ENCODE results near the gene PSMC5. TPM values are rescaled to one million over a fixed set of nuclear protein-coding genes. Genes with fewer than 3 reads are reported as not detected.

The PSMC5 gene
- total RNA-seq, 4 donors from 2014 or later, result 55.0 to 87.9 (median 80.7) TPM

DNA sequence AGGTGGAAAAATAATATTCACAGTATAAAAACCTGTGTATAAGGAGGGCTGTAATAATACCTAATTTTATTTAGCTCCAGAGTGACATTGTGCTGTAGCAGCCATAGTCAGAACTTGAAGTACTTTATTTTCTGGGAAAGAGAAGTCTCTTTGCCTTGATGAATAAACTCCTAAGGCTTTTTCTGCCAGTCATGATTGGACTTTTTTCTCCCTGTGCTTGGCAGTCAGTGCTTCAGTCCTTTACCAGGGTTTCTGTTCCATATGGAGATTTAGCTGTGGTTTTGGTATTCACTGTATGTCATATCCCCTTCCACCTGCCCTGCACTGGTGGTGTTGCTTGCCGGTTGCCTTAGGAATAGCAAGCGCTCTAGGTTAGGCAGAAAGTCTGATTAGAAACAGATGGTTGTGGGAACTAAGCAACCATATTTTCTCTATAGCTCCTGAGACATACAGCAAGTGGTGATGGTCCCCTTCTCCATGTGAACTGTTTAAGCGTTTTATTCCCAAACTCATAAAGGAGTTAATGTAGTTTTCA lies 28.6 kb upstream of the PSMC5 start:
- TF ChIP-seq CTCF (IDR thresholded peaks at IDR 0.05), result no peak
- TF ChIP-seq POLR2A (IDR thresholded peaks at IDR 0.05), result no peak
- intact Hi-C loops (cut with DNase I), result no loop called here
- no peak for DNase-seq
- no peaks in the 10 kb centered on the region for H3K4me1 ChIP-seq
- no peak overlapping the region for H3K4me3 ChIP-seq
- 94% methylated on average over 3 of the region's 3 CpGs for WGBS, 2 donors
- no peak overlapping the region for H3K27ac ChIP-seq
- no peaks in the 10 kb centered on the region for H3K27me3 ChIP-seq
- no peaks in the 10 kb centered on the region for H3K9me3 ChIP-seq
- peaks cover 22 to 100% (median 44%) of the 10 kb centered on the region in 3 donors for H3K36me3 ChIP-seq

DNA sequence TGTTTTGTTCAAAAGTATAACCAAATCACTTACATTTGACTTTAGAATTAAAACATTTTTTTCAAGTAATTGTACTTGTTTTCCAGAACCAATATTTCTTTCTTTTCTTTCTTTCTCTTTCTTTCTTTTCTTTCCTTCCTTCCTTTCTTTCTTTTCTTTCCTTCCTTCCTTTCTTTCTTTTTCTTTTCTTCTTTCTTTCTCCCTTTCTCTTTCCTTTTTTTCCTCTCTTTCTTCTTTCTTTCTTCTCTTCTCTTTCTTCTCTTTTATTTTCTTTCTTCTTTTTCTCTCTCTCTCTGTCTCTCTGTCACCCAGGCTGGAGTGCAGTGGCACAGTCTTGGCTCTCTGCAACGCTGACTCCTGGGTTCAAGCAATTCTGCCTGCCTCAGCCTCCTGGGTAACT lies 26.4 kb upstream of the PSMC5 start:
- Histone ChIP-seq H3K9me3 (no peaks in the 10 kb centered on the region), H3K4me3 (no peak overlapping the region), H3K27me3 (no peaks in the 10 kb centered on the region), H3K4me1 (no peaks in the 10 kb centered on the region), H3K36me3 (peaks cover 18 to 100% (median 34%) of the 10 kb centered on the region in 3 donors), H3K27ac (no peak overlapping the region)
- WGBS, 2 donors, result 93 to 100% methylated on average over 1 of the region's 1 CpG
- TF ChIP-seq POLR2A (IDR thresholded peaks at IDR 0.05), result no peak
- TF ChIP-seq CTCF (IDR thresholded peaks at IDR 0.05), result no peak
- DNase-seq, result no peak
- intact Hi-C loops (cut with DNase I), result no loop called here

DNA sequence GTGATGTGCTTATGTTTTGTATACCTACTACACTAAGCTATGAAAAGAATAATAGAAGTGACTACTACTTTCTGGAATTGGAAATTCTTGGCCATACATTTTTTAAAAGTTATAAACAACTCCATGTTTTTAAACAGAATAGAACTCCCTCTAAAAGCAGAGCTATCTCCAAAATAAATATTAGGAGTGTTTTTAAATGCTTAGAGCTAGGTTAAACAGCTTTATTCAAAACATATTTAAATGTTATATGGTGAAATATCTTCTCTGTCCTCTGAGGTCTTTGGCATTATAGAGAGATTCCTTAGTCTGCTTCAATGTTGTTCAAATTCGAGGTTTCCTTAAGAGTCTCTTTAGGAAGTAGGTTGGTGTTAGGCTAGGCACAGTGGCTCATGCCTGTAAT lies 22.9 kb upstream of the PSMC5 start:
- H3K36me3 ChIP-seq, result peaks cover 18 to 100% (median 35%) of the 10 kb centered on the region in 3 donors
- H3K4me1 ChIP-seq, result no peaks in the 10 kb centered on the region
- intact Hi-C loops (cut with DNase I), result no loop called here
- H3K9me3 ChIP-seq, result no peaks in the 10 kb centered on the region
- DNase-seq, result no peak
- TF ChIP-seq POLR2A (IDR thresholded peaks at IDR 0.05), result no peak
- TF ChIP-seq CTCF (IDR thresholded peaks at IDR 0.05), result no peak
- no peak overlapping the region for H3K27ac ChIP-seq
- no peaks in the 10 kb centered on the region for H3K27me3 ChIP-seq
- H3K4me3 ChIP-seq, result no peak overlapping the region
- 79 to 89% methylated on average over 1 of the region's 1 CpG for WGBS, 2 donors

DNA sequence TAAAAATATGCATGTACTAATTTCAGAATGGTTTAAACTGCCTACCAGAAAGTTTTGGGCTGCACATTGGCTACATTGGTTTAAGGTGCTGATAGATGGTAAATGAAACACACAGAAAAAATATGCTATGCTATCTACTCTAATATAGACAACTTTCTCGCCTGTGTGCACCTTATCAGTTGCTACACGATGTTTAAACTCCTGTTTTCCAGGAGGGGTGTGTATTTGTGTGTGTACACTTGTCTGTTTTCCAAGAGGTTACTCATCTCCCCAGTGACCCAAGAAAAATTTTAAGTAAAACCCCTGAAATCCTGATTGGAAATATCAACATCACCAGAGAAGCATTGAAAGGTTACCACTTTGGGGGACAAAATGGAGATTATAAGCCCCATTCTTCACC lies 21.6 kb upstream of the PSMC5 start:
- Histone ChIP-seq H3K4me3 (no peak overlapping the region), H3K36me3 (peaks cover 12 to 100% (median 34%) of the 10 kb centered on the region in 3 donors), H3K27ac (no peak overlapping the region), H3K4me1 (no peaks in the 10 kb centered on the region), H3K9me3 (no peaks in the 10 kb centered on the region), H3K27me3 (no peaks in the 10 kb centered on the region)
- intact Hi-C loops (cut with DNase I), result no loop called here
- TF ChIP-seq CTCF (IDR thresholded peaks at IDR 0.05), result no peak
- TF ChIP-seq POLR2A (IDR thresholded peaks at IDR 0.05), result no peak
- 63 to 83% methylated on average over 2 of the region's 2 CpGs for WGBS, 2 donors
- no peak for DNase-seq

GRCh38 chr17:63809970-63810369 lies 17.3 kb upstream of the PSMC5 start:
- H3K4me1 ChIP-seq, result no peaks in the 10 kb centered on the region

GRCh38 chr17:63816123-63816522 lies 11.1 kb upstream of the PSMC5 start:
- Histone ChIP-seq H3K4me1 (no peaks in the 10 kb centered on the region), H3K27me3 (no peaks in the 10 kb centered on the region), H3K9me3 (no peaks in the 10 kb centered on the region), H3K36me3 (peaks cover 47 to 100% (median 84%) of the 10 kb centered on the region in 3 donors), H3K4me3 (no peak overlapping the region), H3K27ac (no peak overlapping the region)
- intact Hi-C loops (cut with DNase I), result no loop called here
- DNase-seq, result no peak
- no peak for TF ChIP-seq POLR2A (IDR thresholded peaks at IDR 0.05)
- no peak for TF ChIP-seq CTCF (IDR thresholded peaks at IDR 0.05)
- 83 to 90% methylated on average over 2 of the region's 2 CpGs for WGBS, 2 donors

More at GRCh38 chr17:63809970-63810369, 17.3 kb upstream of the PSMC5 start:
- no peaks in the 10 kb centered on the region for H3K9me3 ChIP-seq
- no peak for DNase-seq
- H3K27me3 ChIP-seq, result no peaks in the 10 kb centered on the region
- no peak overlapping the region for H3K27ac ChIP-seq
- WGBS, 2 donors, result 83 to 89% methylated on average over 7 to 9 of the region's 9 CpGs
- intact Hi-C loops (cut with DNase I), result no loop called here
- no peak for TF ChIP-seq POLR2A (IDR thresholded peaks at IDR 0.05)
- peaks cover 20 to 100% (median 46%) of the 10 kb centered on the region in 3 donors for H3K36me3 ChIP-seq
- H3K4me3 ChIP-seq, result no peak overlapping the region
